Natural killer cell treated with Interleukin-12 subunit alpha and Interleukin-12 subunit beta and Interleukin-15 and Interleukin-18, amount 100 ng/mL, for 72 hours (primary cell): Measurements from ENCODE around the gene PTGES. TPM values are rescaled to one million over a fixed set of nuclear protein-coding genes. Genes with fewer than 3 reads are reported as not detected.

ENCODE experiments used
- ATAC-seq, 2 donors: fragments of 150-1000 bp; cut with Tn5 transposase in 1 of 2; sonication (Bioruptor Pico), chemical (Tn5 transposase) in 1 of 2; 2 replicates each; pipeline ENCODE4 v1.10.0; 2021
- DNase-seq: peaks from one replicate; pipeline ENCODE4 v3.0.0; 2022; ENCODE audit warnings: low spot score
- H3K27ac Mint-ChIP-seq, 2 donors: 1 replicate in 1 of 2; 2 replicates in 1 of 2; pipeline ENCODE4 v1.8.0; 2022; ENCODE audit warnings: mixed read lengths in 2 of 2, mild to moderate bottlenecking in 1 of 2, moderate library complexity in 1 of 2
- H3K27me3 Mint-ChIP-seq, 2 donors: 1 replicate in 1 of 2; 2 replicates in 1 of 2; pipeline ENCODE4 v1.8.0; 2022; ENCODE audit warnings: mixed read lengths in 2 of 2
- H3K36me3 Mint-ChIP-seq: one replicate; pipeline ENCODE4 v1.8.0; 2022; ENCODE audit warnings: mixed read lengths
- H3K4me1 Mint-ChIP-seq, 2 donors: 1 replicate in 1 of 2; 2 replicates in 1 of 2; pipeline ENCODE4 v1.8.0; 2022; ENCODE audit warnings: low read depth in 2 of 2, mixed read lengths in 2 of 2, mild to moderate bottlenecking in 1 of 2
- H3K4me3 Mint-ChIP-seq: one replicate; pipeline ENCODE4 v1.8.0; 2022; ENCODE audit warnings: mixed read lengths
- H3K9me3 Mint-ChIP-seq: 2 replicates; pipeline ENCODE4 v1.8.0; 2022; ENCODE audit warnings: mixed read lengths
- total RNA-seq, 2 donors: library from RNA; stranded (reverse); gene quantifications; one replicate each; pipeline ENCODE4 v1.2.3, GENCODE V29; 2022

Gene PTGES
- total RNA-seq, 2 donors from 2014 or later: not detected

- Mint-ChIP-seq H3K9me3 (no peaks in the 10 kb centered on the region), H3K36me3 (no peaks in the 10 kb centered on the region), H3K4me1 (no peaks in the 10 kb centered on the region), H3K27ac (no peak overlapping the region), H3K4me3 (no peak overlapping the region), H3K27me3 (peaks cover 7 to 11% of the 10 kb centered on the region in 2 donors)
- ATAC-seq (no peak), DNase-seq (no peak)
Measured at GRCh38 chr9:129728744-129729143, 24.1 kb downstream of the PTGES start.

- Mint-ChIP-seq H3K36me3 (no peaks in the 10 kb centered on the region), H3K4me3 (no peak overlapping the region)
- ATAC-seq: peak; percentile 77 to 82
Measured at GRCh38 chr9:129726322-129727160, 26.3 kb downstream of the PTGES start.

GRCh38 chr9:129725795-129726251 is 27.0 kb downstream of the PTGES start:
- ATAC-seq (no peak), DNase-seq (no peak)
- peaks cover 0 to 5% of the 10 kb centered on the region in 2 donors for H3K27me3 Mint-ChIP-seq
- no peak overlapping the region for H3K4me3 Mint-ChIP-seq
- no peaks in the 10 kb centered on the region for H3K4me1 Mint-ChIP-seq
- H3K36me3 Mint-ChIP-seq: no peaks in the 10 kb centered on the region
- no peaks in the 10 kb centered on the region for H3K9me3 Mint-ChIP-seq
- H3K27ac Mint-ChIP-seq: no peak overlapping the region

More at GRCh38 chr9:129726322-129727160, 26.3 kb downstream of the PTGES start:
- no peak overlapping the region for H3K27ac Mint-ChIP-seq
- peaks cover 5 to 9% of the 10 kb centered on the region in 2 donors for H3K27me3 Mint-ChIP-seq
- H3K9me3 Mint-ChIP-seq: no peaks in the 10 kb centered on the region
- no peak for DNase-seq
- H3K4me1 Mint-ChIP-seq: no peaks in the 10 kb centered on the region

DNA sequence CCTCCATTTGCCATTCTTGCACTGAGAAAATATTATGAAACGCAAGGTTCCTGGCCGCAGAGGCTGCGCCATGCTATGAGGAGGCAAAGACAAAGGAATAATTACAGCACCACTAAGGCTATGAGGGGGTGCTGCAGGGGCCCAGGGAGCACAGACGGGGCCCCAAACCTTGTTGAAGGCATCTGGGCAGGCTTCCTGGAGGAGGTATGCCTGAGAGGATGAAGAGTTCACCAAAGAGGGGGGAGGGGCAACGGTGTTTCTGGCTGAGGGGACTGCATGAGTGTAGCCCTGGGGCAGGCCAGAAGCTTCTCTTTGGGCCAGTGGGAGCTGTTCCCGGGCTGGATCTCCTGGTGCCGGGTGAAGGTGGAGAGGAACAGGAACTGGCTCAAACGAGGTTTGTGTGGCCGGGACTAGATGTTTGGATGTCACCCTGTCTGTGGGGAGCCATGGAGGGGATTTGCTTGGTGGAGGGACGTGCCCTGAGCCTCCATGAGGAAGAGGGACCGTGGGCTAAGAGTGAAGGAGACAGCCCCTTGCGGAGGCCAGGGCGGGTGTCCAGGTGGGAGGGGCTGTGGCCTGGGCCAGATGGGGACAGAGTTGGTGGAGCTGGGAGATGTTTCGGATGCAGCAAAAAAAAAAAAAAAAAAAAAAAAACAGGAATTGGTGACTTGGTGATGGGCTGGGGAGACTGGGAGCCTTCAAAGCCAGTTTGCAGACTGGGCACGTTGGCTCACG is 28.2 kb downstream of the PTGES start:
- no peak for ATAC-seq
- no peak overlapping the region for H3K27ac Mint-ChIP-seq
- no peaks in the 10 kb centered on the region for H3K36me3 Mint-ChIP-seq
- no peaks in the 10 kb centered on the region for H3K4me1 Mint-ChIP-seq
- peaks cover 0 to 5% of the 10 kb centered on the region in 2 donors for H3K27me3 Mint-ChIP-seq
- no peaks in the 10 kb centered on the region for H3K9me3 Mint-ChIP-seq
- no peak overlapping the region for H3K4me3 Mint-ChIP-seq
- no peak for DNase-seq

DNA sequence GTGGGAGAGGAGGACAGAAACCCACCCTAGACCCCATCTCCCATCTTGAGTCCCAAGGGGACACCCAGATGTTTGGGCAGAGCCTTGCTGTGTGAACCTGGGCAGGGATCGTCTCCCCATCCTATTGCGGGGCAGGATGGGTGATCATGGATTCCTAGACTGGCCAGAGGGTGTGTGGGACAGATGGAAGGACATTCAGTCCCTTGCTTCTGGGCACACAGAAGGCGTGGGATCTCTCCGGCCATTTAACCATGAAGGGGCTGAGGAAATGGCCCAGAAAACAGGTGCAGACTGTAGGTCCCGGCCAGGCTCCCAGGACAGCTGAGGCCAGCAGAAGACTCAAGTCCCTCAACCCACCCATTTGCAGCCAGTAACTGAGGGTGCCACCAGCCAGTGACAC is 29.9 kb downstream of the PTGES start:
- DNase-seq (no peak), ATAC-seq (no peak)
- Mint-ChIP-seq H3K36me3 (no peaks in the 10 kb centered on the region), H3K27me3 (peaks cover 0 to 5% of the 10 kb centered on the region in 2 donors), H3K4me3 (no peak overlapping the region), H3K9me3 (no peaks in the 10 kb centered on the region), H3K27ac (no peak overlapping the region), H3K4me1 (no peaks in the 10 kb centered on the region)

DNA sequence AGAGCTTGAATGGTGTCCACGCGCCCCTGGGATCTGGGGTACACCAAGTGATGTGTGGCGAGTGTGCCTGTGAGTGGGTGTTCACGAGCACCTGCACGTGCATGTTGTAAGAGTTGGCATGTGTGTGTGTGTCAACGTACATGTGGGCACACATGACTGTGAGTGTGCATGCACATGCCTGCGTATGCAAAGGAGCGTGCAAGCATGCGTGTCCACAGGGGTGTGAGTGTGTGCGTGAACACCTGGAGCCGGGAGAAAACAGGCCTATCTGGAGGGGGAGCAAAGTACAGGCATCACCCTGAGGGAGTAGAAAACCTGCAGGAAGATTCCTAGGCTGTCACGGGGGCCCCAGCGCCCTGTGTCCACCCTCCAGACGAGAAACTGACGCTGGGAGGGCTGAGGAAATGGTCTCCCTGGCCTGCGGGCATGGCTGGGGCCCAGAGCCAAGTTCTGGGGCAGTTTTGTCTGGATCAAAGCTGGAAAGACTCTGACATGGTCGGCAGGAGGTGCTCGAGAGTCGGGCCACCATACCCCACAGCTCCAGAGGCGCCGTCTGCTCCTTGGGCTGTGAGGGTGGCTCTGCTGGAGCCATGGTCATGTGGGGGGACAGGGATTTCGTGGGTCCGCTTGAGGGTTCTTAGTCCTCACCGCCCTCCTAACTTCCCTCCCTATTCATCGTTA is 31.8 kb downstream of the PTGES start:
- no peaks in the 10 kb centered on the region for H3K9me3 Mint-ChIP-seq
- no peak for DNase-seq
- no peaks in the 10 kb centered on the region for H3K4me1 Mint-ChIP-seq
- H3K36me3 Mint-ChIP-seq: no peaks in the 10 kb centered on the region
- peaks cover 2 to 7% of the 10 kb centered on the region in 2 donors for H3K27me3 Mint-ChIP-seq
- ATAC-seq: no peak
- H3K4me3 Mint-ChIP-seq: no peak overlapping the region
- H3K27ac Mint-ChIP-seq: no peak overlapping the region

- H3K9me3 Mint-ChIP-seq: no peaks in the 10 kb centered on the region
- no peak overlapping the region for H3K27ac Mint-ChIP-seq
- no peaks in the 10 kb centered on the region for H3K4me1 Mint-ChIP-seq
- H3K27me3 Mint-ChIP-seq: peaks cover 5 to 14% of the 10 kb centered on the region in 2 donors
- ATAC-seq: no peak
- no peaks in the 10 kb centered on the region for H3K36me3 Mint-ChIP-seq
- no peak for DNase-seq
- no peak overlapping the region for H3K4me3 Mint-ChIP-seq
Measured at GRCh38 chr9:129720181-129720864, 32.5 kb downstream of the PTGES start.

GRCh38 chr9:129719135-129719534 is 33.7 kb downstream of the PTGES start:
- H3K36me3 Mint-ChIP-seq: no peaks in the 10 kb centered on the region
- no peaks in the 10 kb centered on the region for H3K9me3 Mint-ChIP-seq
- DNase-seq: no peak
- H3K27me3 Mint-ChIP-seq: peaks cover 3 to 14% of the 10 kb centered on the region in 2 donors
- no peak overlapping the region for H3K27ac Mint-ChIP-seq
- no peaks in the 10 kb centered on the region for H3K4me1 Mint-ChIP-seq
- peak in 1 of 2 donors; percentile 32 for ATAC-seq
- no peak overlapping the region for H3K4me3 Mint-ChIP-seq

DNA sequence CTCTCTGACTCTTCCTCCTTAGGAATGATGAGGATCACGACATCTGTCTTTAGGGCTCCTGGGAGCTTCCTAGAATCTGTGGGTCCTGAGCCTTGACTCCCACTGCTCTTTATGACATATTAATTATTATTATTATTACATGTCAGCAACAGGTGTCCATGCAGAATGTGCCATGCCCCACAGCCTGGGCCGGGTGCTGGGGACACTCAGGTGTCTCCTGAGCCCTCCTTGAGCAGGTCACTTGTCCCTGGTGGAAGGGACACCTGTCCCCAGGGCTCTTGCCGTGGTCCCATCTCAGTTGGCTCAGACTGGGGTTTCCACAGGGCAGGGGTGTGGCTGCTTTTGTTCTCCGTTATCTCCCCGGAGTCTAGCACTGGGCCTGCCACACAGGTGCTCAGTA is 34.2 kb downstream of the PTGES start:
- no peaks in the 10 kb centered on the region for H3K36me3 Mint-ChIP-seq
- H3K4me1 Mint-ChIP-seq: no peaks in the 10 kb centered on the region
- no peak for ATAC-seq
- no peak overlapping the region for H3K4me3 Mint-ChIP-seq
- DNase-seq: no peak
- no peak overlapping the region for H3K27ac Mint-ChIP-seq
- peaks cover 3 to 14% of the 10 kb centered on the region in 2 donors for H3K27me3 Mint-ChIP-seq
- H3K9me3 Mint-ChIP-seq: no peaks in the 10 kb centered on the region

DNA sequence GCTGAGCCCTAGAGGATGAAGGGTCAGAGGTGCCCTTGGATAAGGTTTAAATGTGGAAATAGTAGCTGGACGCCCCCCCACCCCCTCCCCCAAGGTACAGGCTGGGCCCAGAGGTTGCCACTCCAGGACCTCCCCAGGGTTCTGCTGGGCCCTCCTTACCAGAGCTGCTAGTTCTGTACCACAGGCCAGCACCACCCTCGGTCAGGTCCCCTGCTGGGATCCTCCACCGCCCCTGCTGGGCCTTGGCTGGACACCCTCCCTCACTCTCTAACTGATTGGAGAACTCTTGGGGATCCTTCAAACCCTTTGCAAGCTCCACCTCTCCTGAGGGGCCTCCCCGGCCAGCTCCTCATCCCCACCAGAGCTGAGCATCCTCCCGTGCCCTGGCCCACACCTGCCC is 34.9 kb downstream of the PTGES start:
- H3K27ac Mint-ChIP-seq: no peak overlapping the region
- ATAC-seq: no peak
- H3K27me3 Mint-ChIP-seq: peaks cover 3 to 14% of the 10 kb centered on the region in 2 donors
- H3K36me3 Mint-ChIP-seq: no peaks in the 10 kb centered on the region
- no peak overlapping the region for H3K4me3 Mint-ChIP-seq
- no peak for DNase-seq
- H3K9me3 Mint-ChIP-seq: no peaks in the 10 kb centered on the region
- H3K4me1 Mint-ChIP-seq: no peaks in the 10 kb centered on the region

GRCh38 chr9:129716091-129716490 is 36.8 kb downstream of the PTGES start:
- Mint-ChIP-seq H3K4me1 (no peaks in the 10 kb centered on the region), H3K9me3 (no peaks in the 10 kb centered on the region), H3K27ac (no peak overlapping the region), H3K27me3 (peaks cover 3 to 14% of the 10 kb centered on the region in 2 donors), H3K36me3 (no peaks in the 10 kb centered on the region), H3K4me3 (no peak overlapping the region)
- ATAC-seq (no peak), DNase-seq (no peak)

DNA sequence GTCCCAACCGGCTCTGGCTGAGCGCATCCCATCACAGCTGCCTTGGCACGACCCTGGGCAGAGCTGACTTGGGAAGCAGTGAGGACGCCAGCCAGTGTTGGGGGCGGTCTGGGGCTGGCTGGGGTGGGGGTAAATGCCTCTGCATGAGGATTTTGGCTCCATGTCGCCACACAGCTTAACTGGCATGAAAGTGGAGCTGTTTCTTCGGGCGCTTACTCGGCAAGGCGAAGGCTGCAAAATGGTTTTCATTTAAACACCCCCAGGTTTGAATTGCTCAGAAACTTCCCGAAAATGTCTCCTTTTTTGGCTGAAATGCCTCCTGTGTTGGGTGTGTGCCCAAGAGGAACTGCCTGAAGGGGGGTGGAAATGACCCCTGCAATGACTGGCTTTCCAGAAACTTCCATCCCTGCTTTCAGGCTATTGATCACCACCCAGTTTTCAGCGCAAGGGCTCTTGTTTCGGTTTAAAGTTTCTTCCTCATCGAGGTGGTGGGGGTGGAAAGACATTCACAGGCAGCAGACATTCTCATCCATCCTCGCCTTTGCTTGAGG is 38.3 kb downstream of the PTGES start:
- ATAC-seq: no peak

DNA sequence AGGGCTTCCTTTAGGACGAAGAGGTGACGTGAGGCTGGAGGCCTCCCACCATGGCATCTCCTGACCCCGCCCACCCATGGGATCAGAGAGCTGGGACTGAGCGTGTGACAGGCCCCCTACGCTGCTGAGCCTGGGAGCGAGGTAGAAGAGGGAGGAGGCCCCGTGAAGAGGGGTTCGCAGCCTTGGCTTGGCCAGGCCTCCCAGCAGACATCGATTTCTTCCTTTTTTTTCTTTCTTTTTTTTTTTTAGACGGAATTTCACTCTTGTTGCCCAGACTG is 39.5 kb downstream of the PTGES start:
- DNase-seq (no peak), ATAC-seq (no peak)
- H3K36me3 Mint-ChIP-seq: no peaks in the 10 kb centered on the region
- no peak overlapping the region for H3K27ac Mint-ChIP-seq
- H3K27me3 Mint-ChIP-seq: peaks cover 3 to 14% of the 10 kb centered on the region in 2 donors
- no peaks in the 10 kb centered on the region for H3K4me1 Mint-ChIP-seq
- no peaks in the 10 kb centered on the region for H3K9me3 Mint-ChIP-seq
- H3K4me3 Mint-ChIP-seq: no peak overlapping the region

More for the DNA sequence above, 38.3 kb downstream of the PTGES start:
- no peak overlapping the region for H3K27ac Mint-ChIP-seq
- DNase-seq: no peak
- no peak overlapping the region for H3K4me3 Mint-ChIP-seq
- no peaks in the 10 kb centered on the region for H3K4me1 Mint-ChIP-seq
- no peaks in the 10 kb centered on the region for H3K9me3 Mint-ChIP-seq
- H3K27me3 Mint-ChIP-seq: peaks cover 3 to 14% of the 10 kb centered on the region in 2 donors
- H3K36me3 Mint-ChIP-seq: no peaks in the 10 kb centered on the region
